Panc1 (cell line): ENCODE measurements around the gene LRMDA. TPM values are rescaled to one million over a fixed set of nuclear protein-coding genes. Genes with fewer than 3 reads are reported as not detected.

Experiments used
- ATAC-seq: fragments of 200-7000 bp; cut with Tn5 transposase; 2 replicates; pipeline ENCODE4 v1.9.1; 2020; ENCODE audit warnings: mild to moderate bottlenecking, moderate library complexity
- BruUV-seq: library from RNA; stranded (reverse); fragments of 400-500 nt; replicated peaks from 2 replicates; lab custom pipeline; 2021; lab: Mats Ljungman, UMichigan
- CTCF ChIA-PET: fragments of 300-600 bp; sonication (Branson Sonifier 250); formaldehyde crosslinking; loops from one replicate; lab custom pipeline; 2022; ENCODE audit warnings: antibody characterized with exemption; lab: Charles Lee
- POLR2A ChIA-PET: fragments of 300-600 bp; sonication (Branson Sonifier 250); formaldehyde crosslinking; loops from one replicate; lab custom pipeline; 2022; ENCODE audit warnings: antibody characterized with exemption; lab: Charles Lee
- DNase-seq: peaks from one replicate; pipeline ENCODE4 v3.0.0-alpha.2; 2010; ENCODE audit warnings: low read depth, low spot score
- H3K27ac ChIP-seq: 2 replicates; pipeline ENCODE4 v1.5.1; 2011; ENCODE audit warnings: mild to moderate bottlenecking, low read length, inconsistent platforms
- H3K27me3 ChIP-seq: fragments of 200-500 bp; sonication (Bioruptor generic); 2 replicates; pipeline ENCODE4 v1.6.0; 2014; ENCODE audit warnings: low read length, inconsistent platforms; ENCODE audit not compliant: control insufficient read depth, insufficient read depth
- H3K36me3 ChIP-seq: fragments of 200-500 bp; sonication (Bioruptor generic); 2 replicates; pipeline ENCODE4 v1.5.1; 2014; ENCODE audit warnings: inconsistent platforms, mild to moderate bottlenecking, low read length, moderate library complexity; ENCODE audit not compliant: control insufficient read depth, insufficient read depth
- H3K4me1 ChIP-seq: 2 replicates; pipeline ENCODE4 v1.5.1; 2011; ENCODE audit warnings: inconsistent platforms, mild to moderate bottlenecking, low read length, moderate library complexity; ENCODE audit not compliant: control insufficient read depth, insufficient read depth
- H3K4me3 ChIP-seq, 2 experiments: 2 replicates each; pipeline ENCODE4 v1.5.1; 2011 to 2012; ENCODE audit warnings: low read depth in 2 of 2, low read length in 2 of 2, mild to moderate bottlenecking in 2 of 2, inconsistent platforms in 1 of 2, moderate library complexity in 1 of 2
- H3K9me3 ChIP-seq: fragments of 200-500 bp; sonication (Bioruptor generic); 2 replicates; pipeline ENCODE4 v1.5.1; 2014; ENCODE audit warnings: low read depth, mild to moderate bottlenecking, inconsistent platforms, low read length, moderate library complexity; ENCODE audit not compliant: control insufficient read depth, insufficient read depth
- CTCF ChIP-seq: fragments of 450-650 bp; IDR thresholded peaks from 2 replicates; pipeline ENCODE4 v1.5.1; 2017; ENCODE audit warnings: mild to moderate bottlenecking
- POLR2AphosphoS5 ChIP-seq: IDR thresholded peaks from 2 replicates; pipeline ENCODE4 v1.6.1; 2012; ENCODE audit warnings: mild to moderate bottlenecking, low read depth, low read length, moderate library complexity
- REST ChIP-seq, 2 experiments: IDR thresholded peaks; 2 replicates each; pipeline ENCODE4 v1.6.1; 2011 to 2012; ENCODE audit warnings: low read depth in 2 of 2, control low read depth in 1 of 2, low read length in 1 of 2, mild to moderate bottlenecking in 1 of 2, moderate library complexity in 1 of 2; ENCODE audit not compliant: insufficient read depth in 1 of 2
- SIN3A ChIP-seq: IDR thresholded peaks from 2 replicates; pipeline ENCODE4 v1.6.1; 2012; ENCODE audit warnings: low read depth, mild to moderate bottlenecking, low read length, moderate library complexity, borderline replicate concordance; ENCODE audit not compliant: insufficient read depth
- TCF7L2 ChIP-seq: IDR thresholded peaks from 2 replicates; pipeline ENCODE4 v1.6.1; 2011; ENCODE audit warnings: mild to moderate bottlenecking, low read depth, low read length, inconsistent platforms
- in situ Hi-C: cut with HindIII; loops from 2 replicates; pipeline ENCODE4 v1.10.0; 2016; ENCODE audit warnings: low sequenced_read_pairs, low pct_unique_long_range_greater_than_20kb
- intact Hi-C: fragments of 100-400 bp; cut with micrococcal nuclease; formaldehyde crosslinking; loops from one replicate; pipeline ENCODE4 v1.10.0; 2022; ENCODE audit not compliant: unreplicated experiment
- total RNA-seq: library from RNA; stranded (reverse); gene quantifications from one replicate; pipeline ENCODE4 v1.2.1, GENCODE V29; 2021; ENCODE audit not compliant: unreplicated experiment

Gene LRMDA
- total RNA-seq, 1 experiment from 2014 or later, result 1.2 TPM

- BruUV-seq, result no TSS peak
- CTCF ChIA-PET, result no interaction called here
- ATAC-seq (no peak), DNase-seq (no peak)
- in situ Hi-C loops (no loop called here), intact Hi-C loops (no loop called here)
- Histone ChIP-seq H3K36me3 (no peaks in the 10 kb centered on the region), H3K4me1 (no peaks in the 10 kb centered on the region), H3K27ac (no peak overlapping the region), H3K4me3 (no peak overlapping the region), H3K27me3 (no peaks in the 10 kb centered on the region), H3K9me3 (no peaks in the 10 kb centered on the region)
- POLR2A ChIA-PET, result no interaction called here
- TF ChIP-seq POLR2AphosphoS5, result no peak
- TF ChIP-seq TCF7L2, result no peak
- no peak for TF ChIP-seq SIN3A
- TF ChIP-seq CTCF, result no peak
- no peak for TF ChIP-seq REST (IDR thresholded peaks at IDR 0.05; ENCODE audit: insufficient read depth in 1 of 2, low read depth in 2 of 2, low read length in 1 of 2)
Observed at GRCh38 chr10:76354921-76355320, 923.5 kb downstream of the LRMDA start.

GRCh38 chr10:76356557-76356956, 925.1 kb downstream of the LRMDA start:
- no peak for ATAC-seq
- H3K9me3 ChIP-seq, result no peaks in the 10 kb centered on the region
- in situ Hi-C loops, result no loop called here
- H3K27ac ChIP-seq, result no peak overlapping the region
- H3K36me3 ChIP-seq, result no peaks in the 10 kb centered on the region
- no peaks in the 10 kb centered on the region; the same call in 1 of the 2 replicates for H3K27me3 ChIP-seq
- intact Hi-C loops, result no loop called here
- POLR2A ChIA-PET, result no interaction called here
- BruUV-seq, result no TSS peak
- TF ChIP-seq REST (IDR thresholded peaks at IDR 0.05; ENCODE audit: insufficient read depth in 1 of 2, low read depth in 2 of 2, low read length in 1 of 2), result no peak
- TF ChIP-seq SIN3A, result no peak
- TF ChIP-seq CTCF, result no peak
- TF ChIP-seq TCF7L2, result no peak
- TF ChIP-seq POLR2AphosphoS5, result no peak
- CTCF ChIA-PET, result no interaction called here
- DNase-seq, result no peak
- H3K4me1 ChIP-seq, result no peaks in the 10 kb centered on the region
- H3K4me3 ChIP-seq, result no peak overlapping the region
